ENCODE measurements around the gene ALK.

DNA sequence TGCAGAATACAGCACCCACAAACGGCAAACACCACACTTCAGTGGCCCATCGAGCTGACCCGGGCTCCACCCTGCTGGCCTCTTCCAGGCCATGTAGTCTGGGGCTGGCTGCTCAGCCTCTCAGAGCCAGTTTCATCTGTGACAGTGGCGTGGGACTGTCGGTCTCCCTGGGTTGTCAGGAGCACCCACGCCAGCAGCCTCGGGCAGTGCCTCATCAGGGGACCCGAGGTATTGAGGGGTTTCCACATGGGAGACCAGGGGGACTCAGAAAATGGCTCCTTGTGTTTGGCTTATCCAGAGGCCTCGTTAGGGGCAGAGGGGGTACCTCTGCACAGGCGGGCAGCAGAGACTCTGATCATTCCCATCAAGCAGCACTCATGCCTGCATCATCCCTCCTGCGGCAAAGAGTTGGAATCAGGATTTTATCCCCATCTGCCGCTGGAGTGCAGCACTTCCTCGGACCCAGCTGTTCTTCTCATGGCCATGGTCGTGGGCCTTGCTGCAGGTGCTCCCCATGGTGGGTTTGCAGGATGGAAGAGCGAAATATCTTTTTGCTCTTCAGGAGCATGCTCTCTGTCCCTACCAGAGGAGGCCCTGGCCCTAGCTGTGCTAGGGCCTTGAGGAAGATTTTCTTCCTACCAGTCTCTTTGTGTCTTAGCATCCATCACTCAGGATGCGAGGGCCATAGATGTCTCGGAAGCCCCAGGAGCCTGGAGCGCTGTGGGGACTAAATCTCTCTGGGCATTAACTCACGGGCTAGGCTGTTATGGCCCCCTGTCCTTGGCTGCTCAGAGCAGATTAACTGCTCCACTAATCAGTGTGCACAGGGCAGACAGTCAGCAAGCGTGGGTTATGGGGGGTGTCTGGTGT lies 705.4 kb downstream of the ALK start:
- no peak for TF ChIP-seq EZH2 (IDR thresholded peaks at IDR 0.05)
- TF ChIP-seq POLR2AphosphoS5 (IDR thresholded peaks at IDR 0.05; ENCODE audit: borderline replicate concordance, low read depth, low read length): no peak
- no peak for TF ChIP-seq FOXP2 (optimal IDR thresholded peaks at IDR 0.05; ENCODE audit: control extremely low read depth, extremely low read length, insufficient read depth)
